SH-SY5Y (cell line): Measurements from ENCODE around the gene DUSP23.

Source experiments
- GATA2 ChIP-seq: IDR thresholded peaks from 2 replicates; pipeline ENCODE4 v1.6.1; 2011; ENCODE audit warnings: mild to moderate bottlenecking, low read depth, low read length
- GATA3 ChIP-seq: IDR thresholded peaks from 2 replicates; pipeline ENCODE4 v1.6.1; 2011; ENCODE audit warnings: low read depth, mild to moderate bottlenecking, low read length, moderate library complexity

DNA sequence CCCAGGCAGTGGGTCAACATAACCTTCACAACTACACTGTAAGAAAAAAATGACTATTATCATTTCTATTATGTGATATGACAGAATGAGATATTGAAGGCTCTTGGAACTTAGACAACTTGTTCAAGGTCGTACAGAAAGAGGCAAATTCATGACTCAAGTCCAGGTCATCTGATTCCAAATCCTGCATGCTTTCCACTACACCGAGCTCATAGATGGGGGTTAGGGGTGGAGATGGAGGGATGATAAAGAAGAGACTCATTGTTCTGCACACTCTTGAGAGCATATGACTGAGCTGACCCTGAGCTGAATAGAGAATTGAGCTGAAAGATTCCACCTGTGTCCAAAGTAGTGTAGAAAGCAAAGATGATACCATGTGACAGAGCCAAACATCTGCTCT is 24.2 kb downstream of the DUSP23 start:
- TF ChIP-seq GATA3 (no peak), GATA2 (no peak)
